ACC112 (cell line): ENCODE measurements around the gene PTPRU.

Experiments
- H2AFZ ChIP-seq: fragments of 200-600 bp; sonication (generic); one replicate; pipeline ENCODE4 v1.6.0; 2017; ENCODE audit warnings: antibody characterized with exemption, low read length; ENCODE audit not compliant: unreplicated experiment
- H3K27ac ChIP-seq: fragments of 200-600 bp; sonication (generic); 2 replicates; pipeline ENCODE4 v1.5.1; 2014; ENCODE audit warnings: low read depth, mild to moderate bottlenecking, antibody characterized with exemption, low read length, moderate library complexity
- H3K27me3 ChIP-seq: fragments of 200-600 bp; sonication (generic); 2 replicates; pipeline ENCODE4 v1.6.1; 2014; ENCODE audit warnings: mild to moderate bottlenecking, antibody characterized with exemption, low read length, moderate library complexity, mixed read lengths; ENCODE audit not compliant: insufficient read depth
- H3K36me3 ChIP-seq: fragments of 200-600 bp; sonication (generic); 2 replicates; pipeline ENCODE4 v1.6.1; 2016; ENCODE audit warnings: mild to moderate bottlenecking, antibody characterized with exemption, low read length, moderate library complexity, mixed read lengths; ENCODE audit not compliant: insufficient read depth
- H3K4me1 ChIP-seq: fragments of 200-600 bp; sonication (generic); one replicate; pipeline ENCODE4 v1.6.1; 2016; ENCODE audit warnings: low read length, mixed read lengths; ENCODE audit not compliant: insufficient read depth, unreplicated experiment, control insufficient read depth
- H3K4me3 ChIP-seq: fragments of 200-600 bp; sonication (generic); 2 replicates; pipeline ENCODE4 v1.5.1; 2014; ENCODE audit warnings: mild to moderate bottlenecking, low read depth, low read length
- H3K79me2 ChIP-seq: fragments of 200-600 bp; sonication (generic); one replicate; pipeline ENCODE4 v1.6.0; 2016; ENCODE audit warnings: low read length; ENCODE audit not compliant: control insufficient read depth, unreplicated experiment, insufficient read depth

PTPRU gene

DNA sequence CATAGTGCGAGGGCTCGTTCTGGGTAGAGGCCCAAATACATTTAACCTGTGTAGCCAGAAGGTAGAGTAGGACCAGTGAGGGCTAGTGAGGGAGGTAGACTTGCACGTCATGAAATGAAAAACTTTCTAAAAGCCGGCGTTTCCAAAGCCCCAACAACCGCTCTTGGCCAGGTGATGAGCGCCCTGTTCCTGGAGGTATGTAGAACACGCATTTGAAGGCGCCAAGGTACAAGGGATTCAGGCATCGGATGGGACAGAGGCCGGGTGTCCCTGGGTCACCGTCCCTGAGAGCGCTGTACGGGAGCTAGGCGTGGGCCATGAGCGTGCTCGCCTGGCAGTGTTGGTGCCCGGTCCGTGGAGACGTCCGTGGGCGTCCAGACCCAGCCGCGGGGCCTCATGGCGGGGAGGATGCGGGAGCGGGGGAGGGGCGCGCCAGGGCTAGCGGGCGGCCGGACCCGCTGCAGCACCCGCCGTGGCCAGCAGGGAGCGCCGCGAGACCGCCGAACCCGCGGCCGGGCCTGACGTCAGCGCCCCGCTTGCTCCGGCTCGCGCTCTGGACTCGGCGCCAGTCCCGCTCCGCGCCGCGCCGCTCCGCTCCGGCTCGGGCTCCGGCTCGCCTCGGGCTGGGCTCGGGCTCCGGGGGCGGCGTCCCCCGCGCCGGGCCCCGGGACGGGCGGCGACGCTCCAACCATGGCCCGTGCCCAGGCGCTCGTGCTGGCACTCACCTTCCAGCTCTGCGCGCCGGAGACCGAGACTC lies at the start of gene PTPRU:
Gene PTPRU (plus strand): TSS at position 568 of the 757 bp plus-strand sequence. CDS start 123 bp downstream, at position 691.
- H3K27me3 ChIP-seq = peaks cover 33% of the 10 kb centered on the region
- H3K4me3 ChIP-seq = peak within 1 kb of the TSS; percentile 71
- H3K27ac ChIP-seq = no peak within 1 kb of the TSS
- peaks cover 6% of the 10 kb centered on the region for H3K4me1 ChIP-seq
- no peaks in the 10 kb centered on the region for H3K79me2 ChIP-seq
- peak within 1 kb of the TSS; percentile 92 for H2AFZ ChIP-seq
- H3K36me3 ChIP-seq = no peaks in the 10 kb centered on the region

GRCh38 chr1:29186707-29187106 lies 49.6 kb upstream of the PTPRU start:
- Histone ChIP-seq H3K4me3 (no peak overlapping the region), H3K79me2 (no peaks in the 10 kb centered on the region), H2AFZ (no peak overlapping the region), H3K4me1 (peaks cover 14% of the 10 kb centered on the region), H3K27me3 (no peaks in the 10 kb centered on the region), H3K27ac (no peak overlapping the region), H3K36me3 (no peaks in the 10 kb centered on the region)

DNA sequence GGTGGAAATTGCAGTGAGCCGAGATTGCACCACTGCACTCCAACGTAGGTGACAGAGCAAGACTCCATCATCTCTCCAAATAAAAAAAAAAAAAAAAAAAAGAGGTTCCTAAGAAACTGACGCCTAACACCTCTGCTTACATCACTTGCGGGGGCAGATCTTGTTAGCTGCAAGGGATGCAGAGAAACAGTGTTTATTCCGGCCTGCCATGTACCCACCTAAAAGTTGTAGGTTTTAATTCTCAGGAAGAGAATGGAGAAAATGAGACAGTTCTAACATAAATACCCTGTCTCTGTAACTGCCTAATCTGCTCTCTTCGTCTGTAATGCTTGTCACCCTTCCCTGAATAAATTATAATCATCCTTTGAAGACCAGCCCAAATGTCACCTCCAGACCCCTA lies 45.6 kb upstream of the PTPRU start:
- Histone ChIP-seq H3K4me1 (no peaks in the 10 kb centered on the region), H3K27ac (no peak overlapping the region), H3K79me2 (no peaks in the 10 kb centered on the region), H2AFZ (no peak overlapping the region), H3K36me3 (no peaks in the 10 kb centered on the region), H3K27me3 (no peaks in the 10 kb centered on the region), H3K4me3 (no peak overlapping the region)

GRCh38 chr1:29193879-29194455 lies 42.4 kb upstream of the PTPRU start:
- no peak overlapping the region for H3K27ac ChIP-seq
- no peak overlapping the region for H3K4me3 ChIP-seq
- peaks cover 6% of the 10 kb centered on the region for H3K4me1 ChIP-seq
- H3K36me3 ChIP-seq = no peaks in the 10 kb centered on the region
- no peak overlapping the region for H2AFZ ChIP-seq
- H3K27me3 ChIP-seq = no peaks in the 10 kb centered on the region
- no peaks in the 10 kb centered on the region for H3K79me2 ChIP-seq

- no peaks in the 10 kb centered on the region for H3K79me2 ChIP-seq
- no peak overlapping the region for H2AFZ ChIP-seq
- no peaks in the 10 kb centered on the region for H3K27me3 ChIP-seq
- H3K4me3 ChIP-seq = no peak overlapping the region
- peaks cover 6% of the 10 kb centered on the region for H3K4me1 ChIP-seq
- H3K36me3 ChIP-seq = 0 out of 2 replicates have a peak, but pooled peaks cover 6% of the 10 kb centered on the region
- H3K27ac ChIP-seq = no peak overlapping the region
These were observed 40.4 kb upstream of the PTPRU start for GRCh38 chr1:29195881-29196291.

- no peak overlapping the region for H2AFZ ChIP-seq
- peaks cover 8% of the 10 kb centered on the region for H3K4me1 ChIP-seq
- no peak overlapping the region for H3K4me3 ChIP-seq
- H3K79me2 ChIP-seq = no peaks in the 10 kb centered on the region
- peak overlapping the region; percentile 26 for H3K27ac ChIP-seq
- H3K27me3 ChIP-seq = no peaks in the 10 kb centered on the region
- H3K36me3 ChIP-seq = 0 out of 2 replicates have a peak, but pooled peaks cover 6% of the 10 kb centered on the region
These were observed 39.3 kb upstream of the PTPRU start for GRCh38 chr1:29196863-29197589.

DNA sequence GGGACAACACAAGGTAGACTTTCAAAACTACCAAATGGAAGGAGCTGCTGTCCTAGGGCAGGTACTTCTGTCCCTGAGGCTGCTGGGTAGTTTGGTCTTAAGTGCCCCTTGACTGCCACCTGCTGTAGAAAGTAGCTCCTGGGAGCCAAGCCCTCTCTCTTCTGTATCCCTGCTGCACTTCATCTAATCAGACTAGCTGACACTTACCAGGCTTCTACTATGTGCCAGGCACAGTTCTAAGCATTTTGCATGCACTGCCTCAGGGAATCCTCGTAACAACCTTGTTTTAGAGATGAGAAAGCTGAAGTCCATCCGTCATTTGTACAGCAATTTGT lies 38.8 kb upstream of the PTPRU start:
- H3K4me1 ChIP-seq = peaks cover 13% of the 10 kb centered on the region
- H3K27ac ChIP-seq = peak overlapping the region; percentile 26; the same call in 1 of the 2 replicates
- H3K36me3 ChIP-seq = 0 out of 2 replicates have a peak, but pooled peaks cover 6% of the 10 kb centered on the region
- H3K27me3 ChIP-seq = no peaks in the 10 kb centered on the region
- H3K79me2 ChIP-seq = no peaks in the 10 kb centered on the region
- H2AFZ ChIP-seq = no peak overlapping the region
- no peak overlapping the region for H3K4me3 ChIP-seq

DNA sequence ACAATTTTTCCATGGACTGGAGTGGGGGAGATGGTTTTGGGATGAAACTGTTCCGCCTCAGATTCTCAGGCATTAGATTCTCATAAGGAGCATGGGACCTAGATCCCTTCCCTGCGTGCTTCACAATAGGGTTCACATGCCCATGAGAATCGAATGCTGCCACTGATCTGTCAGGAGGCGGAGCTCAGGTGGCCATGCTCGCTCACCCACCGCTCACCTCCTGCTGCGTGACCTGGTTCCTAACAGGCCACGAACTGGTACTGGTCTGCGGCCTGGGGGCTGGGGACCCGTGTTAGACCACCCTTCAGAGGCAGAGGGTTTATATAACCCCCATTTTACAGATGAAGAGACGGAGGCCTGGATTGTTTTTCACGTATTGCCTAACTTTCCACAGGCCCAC lies 38.3 kb upstream of the PTPRU start:
- Histone ChIP-seq H3K27ac (no peak overlapping the region), H3K4me3 (no peak overlapping the region), H3K4me1 (peaks cover 15% of the 10 kb centered on the region), H2AFZ (no peak overlapping the region), H3K27me3 (no peaks in the 10 kb centered on the region), H3K36me3 (0 out of 2 replicates have a peak, but pooled peaks cover 6% of the 10 kb centered on the region), H3K79me2 (no peaks in the 10 kb centered on the region)

GRCh38 chr1:29200906-29201594 lies 35.3 kb upstream of the PTPRU start:
- H3K36me3 ChIP-seq = 0 out of 2 replicates have a peak, but pooled peaks cover 6% of the 10 kb centered on the region
- H2AFZ ChIP-seq = no peak overlapping the region
- H3K27ac ChIP-seq = no peak overlapping the region

GRCh38 chr1:29201595-29202051 lies 34.7 kb upstream of the PTPRU start:
- Histone ChIP-seq H3K4me3 (no peak overlapping the region), H3K27me3 (no peaks in the 10 kb centered on the region), H2AFZ (no peak overlapping the region), H3K27ac (no peak overlapping the region), H3K36me3 (0 out of 2 replicates have a peak, but pooled peaks cover 6% of the 10 kb centered on the region), H3K79me2 (no peaks in the 10 kb centered on the region), H3K4me1 (peaks cover 15% of the 10 kb centered on the region)

More at GRCh38 chr1:29200906-29201594, 35.3 kb upstream of the PTPRU start:
- Histone ChIP-seq H3K4me1 (peaks cover 15% of the 10 kb centered on the region), H3K27me3 (no peaks in the 10 kb centered on the region), H3K4me3 (no peak overlapping the region), H3K79me2 (no peaks in the 10 kb centered on the region)
